GM21423 (cell line): ENCODE measurements around the gene PNN.
A peak's percentile ranks its signal among the peaks of the same experiment; 100 is the strongest.

Source experiments
- ATAC-seq: cut with Tn5 transposase; IDR thresholded peaks from one replicate; pipeline ENCODE4 v1.9.1; 2021; ENCODE audit warnings: mild to moderate bottlenecking, moderate library complexity; ENCODE audit not compliant: unreplicated experiment

Gene PNN

GRCh38 chr14:39228509-39229221 lies 53.6 kb downstream of the PNN start:
- no peak for ATAC-seq

GRCh38 chr14:39229222-39229543 lies 54.1 kb downstream of the PNN start:
- ATAC-seq: peak; percentile 42

GRCh38 chr14:39229601-39230110 lies 54.6 kb downstream of the PNN start:
- no peak for ATAC-seq

GRCh38 chr14:39230416-39231035 lies 55.5 kb downstream of the PNN start:
- no peak for ATAC-seq

- peak; percentile 65 for ATAC-seq
Observed at GRCh38 chr14:39231751-39232553, 56.9 kb downstream of the PNN start.
